SK-N-SH (cell line): ENCODE results near the gene SF3A2. TPM values are rescaled to one million over a fixed set of nuclear protein-coding genes. Genes with fewer than 3 reads are reported as not detected.

ENCODE experiments used
- CTCF ChIA-PET: fragments of 300-600, 350-600 bp; formaldehyde crosslinking; extraction: SDS; loops from one replicate; lab custom pipeline; 2021; lab: Yijun Ruan, JAX
- POLR2A ChIA-PET: fragments of 350-600 bp; sonication (Branson Sonifier 250); formaldehyde crosslinking; extraction: SDS; loops from one replicate; lab custom pipeline; 2020; ENCODE audit warnings: antibody characterized with exemption, inconsistent platforms; lab: Yijun Ruan, JAX
- DNase-seq: peaks from one replicate; pipeline ENCODE4 v3.0.0; 2012
- H2AFZ ChIP-seq: fragments of 200-600 bp; sonication (generic); 2 replicates; pipeline ENCODE4 v1.8.1; 2016; ENCODE audit warnings: antibody characterized with exemption, mild to moderate bottlenecking, low read depth
- H3F3A ChIP-seq: fragments of 200-600 bp; sonication (generic); replicated peaks from 2 replicates; pipeline ENCODE3; 2016; ENCODE audit warnings: antibody characterized with exemption, mild to moderate bottlenecking; ENCODE audit not compliant: insufficient read depth
- H3K27ac ChIP-seq, 2 experiments: fragments of 200-500 bp in 1 of 2; fragments of 200-600 bp in 1 of 2; sonication (Bioruptor generic) in 1 of 2; sonication (generic), shearing (Covaris generic) in 1 of 2; 2 replicates each; pipeline versions ENCODE4 v1.5.1 to v1.6.1; 2014 to 2016; ENCODE audit warnings: low read depth in 2 of 2, inconsistent platforms in 1 of 2, low read length in 1 of 2, mild to moderate bottlenecking in 1 of 2, mixed read lengths in 1 of 2
- H3K27me3 ChIP-seq: fragments of 200-600 bp; sonication (generic), shearing (Covaris generic); 2 replicates; pipeline ENCODE4 v1.6.1; 2016; ENCODE audit warnings: mixed run types; ENCODE audit not compliant: insufficient read depth
- H3K36me3 ChIP-seq, 2 experiments: fragments of 200-500 bp in 1 of 2; fragments of 200-600 bp in 1 of 2; sonication (Bioruptor generic) in 1 of 2; sonication (generic) in 1 of 2; replicated peaks in 1 of 2; 2 replicates each; pipeline versions ENCODE3 to v1.5.1; 2014 to 2016; ENCODE audit warnings: low read length in 1 of 2, mild to moderate bottlenecking in 1 of 2; ENCODE audit not compliant: insufficient read depth in 2 of 2, control insufficient read depth in 1 of 2
- H3K4me1 ChIP-seq, 2 experiments: fragments of 200-500 bp in 1 of 2; fragments of 200-600 bp in 1 of 2; sonication (Bioruptor generic) in 1 of 2; sonication (generic), shearing (Covaris generic) in 1 of 2; 2 replicates each; pipeline versions ENCODE4 v1.5.1 to v1.6.1; 2014 to 2016; ENCODE audit warnings: low read depth in 1 of 2, low read length in 1 of 2, mixed run types in 1 of 2; ENCODE audit not compliant: insufficient read depth in 2 of 2, control insufficient read depth in 1 of 2
- H3K4me2 ChIP-seq: fragments of 200-600 bp; sonication (generic), shearing (Covaris generic); 2 replicates; pipeline ENCODE4 v1.6.1; 2017; ENCODE audit warnings: mixed run types
- H3K4me3 ChIP-seq, 2 experiments: fragments of 200-500 bp in 1 of 2; fragments of 200-600 bp in 1 of 2; sonication (Bioruptor generic) in 1 of 2; sonication (generic), shearing (Covaris generic) in 1 of 2; 2 replicates each; pipeline versions ENCODE4 v1.5.1 to v1.8.1; 2014 to 2016; ENCODE audit warnings: low read depth in 2 of 2, inconsistent platforms in 1 of 2, low read length in 1 of 2, mild to moderate bottlenecking in 1 of 2, mixed read lengths in 1 of 2, moderate library complexity in 1 of 2
- H3K79me2 ChIP-seq: fragments of 200-600 bp; sonication (generic); 2 replicates; pipeline ENCODE4 v1.8.1; 2017; ENCODE audit warnings: mild to moderate bottlenecking; ENCODE audit not compliant: insufficient read depth
- H3K9ac ChIP-seq: fragments of 200-600 bp; sonication (generic); 2 replicates; pipeline ENCODE4 v1.6.1; 2017; ENCODE audit warnings: mixed run types
- H3K9me2 ChIP-seq: fragments of 200-600 bp; sonication (generic); 2 replicates; pipeline ENCODE4 v1.6.1; 2017; ENCODE audit warnings: mixed run types
- H3K9me3 ChIP-seq: fragments of 200-600 bp; sonication (generic); 2 replicates; pipeline ENCODE4 v1.6.1; 2017; ENCODE audit warnings: mixed run types, mild to moderate bottlenecking, moderate library complexity
- H4K20me1 ChIP-seq: fragments of 200-600 bp; sonication (generic); 2 replicates; pipeline ENCODE4 v1.6.1; 2017; ENCODE audit warnings: mild to moderate bottlenecking, mixed run types; ENCODE audit not compliant: insufficient read depth
- CHD2 ChIP-seq: fragments of 150-350 bp; IDR thresholded peaks from 2 replicates; pipeline ENCODE4 v1.6.1; 2018; ENCODE audit warnings: low read length; ENCODE audit not compliant: partially characterized antibody
- ELF1 ChIP-seq: IDR thresholded peaks from 2 replicates; pipeline ENCODE4 v1.4.0; 2012
- GATA2 ChIP-seq: sonication (generic); formaldehyde crosslinking; IDR thresholded peaks from 2 replicates; pipeline ENCODE4 v1.5.0; 2020; ENCODE audit warnings: mild to moderate bottlenecking, missing genetic modification reagents
- IRF3 ChIP-seq: fragments of 150-350 bp; IDR thresholded peaks from 2 replicates; pipeline ENCODE4 v1.6.1; 2016; ENCODE audit warnings: mild to moderate bottlenecking, low read depth, low read length
- JUND ChIP-seq: IDR thresholded peaks from 2 replicates; pipeline ENCODE4 v1.4.0; 2012
- MAX ChIP-seq: IDR thresholded peaks from 2 replicates; pipeline ENCODE4 v1.4.0; 2012; ENCODE audit warnings: low read depth
- MEF2A ChIP-seq: IDR thresholded peaks from 2 replicates; pipeline ENCODE4 v1.4.0; 2012; ENCODE audit warnings: low read depth, borderline replicate concordance
- MXI1 ChIP-seq: IDR thresholded peaks from 2 replicates; pipeline ENCODE4 v1.6.1; 2012; ENCODE audit warnings: mild to moderate bottlenecking, low read depth, low read length, improper control_type of control experiment
- NFIC ChIP-seq: IDR thresholded peaks from 2 replicates; pipeline ENCODE4 v1.4.0; 2012; ENCODE audit warnings: borderline replicate concordance
- PBX3 ChIP-seq: IDR thresholded peaks from 2 replicates; pipeline ENCODE4; 2012
- RAD21 ChIP-seq: IDR thresholded peaks from 2 replicates; pipeline ENCODE4 v1.6.1; 2012; ENCODE audit warnings: mild to moderate bottlenecking, low read length
- RFX5 ChIP-seq: IDR thresholded peaks from 2 replicates; pipeline ENCODE4 v1.6.1; 2012; ENCODE audit warnings: mild to moderate bottlenecking, improper control_type of control experiment, low read length
- RXRA ChIP-seq: IDR thresholded peaks from 2 replicates; pipeline ENCODE4 v1.4.0; 2012; ENCODE audit warnings: low read depth, mild to moderate bottlenecking, borderline replicate concordance
- SIN3A ChIP-seq: IDR thresholded peaks from 2 replicates; pipeline ENCODE4 v1.6.1; 2012; ENCODE audit warnings: low read depth, mild to moderate bottlenecking, low read length, moderate library complexity, borderline replicate concordance
- SMC3 ChIP-seq: IDR thresholded peaks from 2 replicates; pipeline ENCODE4 v1.6.1; 2012; ENCODE audit warnings: low read depth, low read length, improper control_type of control experiment
- TEAD4 ChIP-seq: IDR thresholded peaks from 2 replicates; pipeline ENCODE4 v1.4.0; 2012; ENCODE audit warnings: mild to moderate bottlenecking, borderline replicate concordance; ENCODE audit not compliant: insufficient read depth
- USF1 ChIP-seq: IDR thresholded peaks from 2 replicates; pipeline ENCODE4 v1.4.0; 2012; ENCODE audit warnings: low read depth, borderline replicate concordance
- USF2 ChIP-seq: fragments of 150-350 bp; IDR thresholded peaks from 2 replicates; pipeline ENCODE4 v1.6.1; 2017; ENCODE audit warnings: antibody characterized with exemption, low read length, low read depth, borderline replicate concordance
- YY1 ChIP-seq: IDR thresholded peaks from 2 replicates; pipeline ENCODE4 v1.4.0; 2012; ENCODE audit warnings: low read depth, mild to moderate bottlenecking
- ZBTB33 ChIP-seq: IDR thresholded peaks from 2 replicates; pipeline ENCODE4 v1.4.0; 2012; ENCODE audit warnings: low read depth, borderline replicate concordance
- WGBS: methylation state at CpG from one replicate; pipeline ENCODE4 v1.1.6; 2017; ENCODE audit warnings: low lambda C conversion rate; 5-methylcytosine and 5-hydroxymethylcytosine counted together
- polyA plus RNA-seq, 3 experiments: library from polyadenylated mRNA; depleted of rRNA; stranded (reverse); fragments of >200 nt; gene quantifications; 2 replicates each; pipeline ENCODE4 v1.2.3, GENCODE V29; 2012

SF3A2 gene
- polyA plus RNA-seq, 1 of the 3 experiments (the other 2 are of a cell fraction): 55.8 TPM

- peak overlapping the region in 1 of 2 experiments; percentile 45; a peak in 3 of 4 replicates for H3K27ac ChIP-seq
- peaks cover 6 to 41% of the 10 kb centered on the region in 2 experiments; a peak in 2 of 4 replicates for H3K4me1 ChIP-seq
- DNase-seq: peak; percentile 30
- H3K9me2 ChIP-seq: no peaks in the 10 kb centered on the region
- 92% methylated on average over 24 of the region's 28 CpGs for WGBS
- H4K20me1 ChIP-seq: peaks cover 36% of the 10 kb centered on the region
- POLR2A ChIA-PET: no interaction called here
- H2AFZ ChIP-seq: no peak overlapping the region
- H3K79me2 ChIP-seq: peaks cover 34% of the 10 kb centered on the region
- H3K27me3 ChIP-seq: no peaks in the 10 kb centered on the region
- CTCF ChIA-PET: interaction anchor here (1.2 to 1.7 kb wide), 2 partner anchors 12 to 68 kb away, joined by 5 to 6 read pairs; partner anchors contain the start of gene PLEKHJ1
- no peak overlapping the region for H3K9ac ChIP-seq
- no peak overlapping the region for H3K4me2 ChIP-seq
- peaks cover 22 to 67% of the 10 kb centered on the region in 2 experiments for H3K36me3 ChIP-seq
- H3F3A ChIP-seq: peaks cover 10% of the 10 kb centered on the region
- H3K9me3 ChIP-seq: no peaks in the 10 kb centered on the region
- TF ChIP-seq USF2: no peak
- TF ChIP-seq YY1: no peak
- TF ChIP-seq JUND: no peak
- TF ChIP-seq GATA2: no peak
- no peak for TF ChIP-seq RAD21
- no peak for TF ChIP-seq ZBTB33
- TF ChIP-seq SMC3: no peak
- TF ChIP-seq RFX5: no peak
- TF ChIP-seq NFIC: no peak
- no peak for TF ChIP-seq ELF1
- no peak for TF ChIP-seq RXRA
- no peak for TF ChIP-seq PBX3
- no peak for TF ChIP-seq CHD2
- TF ChIP-seq IRF3: no peak
- no peak for TF ChIP-seq MAX
- TF ChIP-seq SIN3A: no peak
- TF ChIP-seq TEAD4: no peak
- TF ChIP-seq MXI1: no peak
- no peak for TF ChIP-seq USF1
- TF ChIP-seq MEF2A: no peak
- no peak overlapping the region for H3K4me3 ChIP-seq
Observed at GRCh38 chr19:2247433-2248101, 10.9 kb downstream of the SF3A2 start.
